ENCODE data around the gene MEIKIN.

DNA sequence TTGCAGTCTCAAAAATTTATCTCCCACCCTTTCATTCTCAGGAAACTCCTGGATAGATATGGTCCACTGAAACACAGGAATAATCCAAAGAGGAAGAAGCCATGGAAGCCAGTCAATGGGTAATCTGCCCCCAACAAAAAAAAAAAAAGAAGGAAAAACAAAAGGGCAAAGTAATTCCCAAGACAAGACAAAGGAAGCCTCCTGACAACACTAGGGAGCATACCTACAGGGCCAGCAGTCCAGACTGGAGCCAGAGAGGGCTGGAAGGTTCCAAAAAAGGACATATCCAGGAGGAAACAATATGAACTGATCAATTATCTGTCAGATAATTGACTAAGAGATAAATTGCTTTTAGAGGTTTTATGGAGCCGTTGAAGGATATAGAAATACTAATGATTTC, 161.6 kb downstream of the MEIKIN start:
- TF ChIP-seq, protein P1, sequence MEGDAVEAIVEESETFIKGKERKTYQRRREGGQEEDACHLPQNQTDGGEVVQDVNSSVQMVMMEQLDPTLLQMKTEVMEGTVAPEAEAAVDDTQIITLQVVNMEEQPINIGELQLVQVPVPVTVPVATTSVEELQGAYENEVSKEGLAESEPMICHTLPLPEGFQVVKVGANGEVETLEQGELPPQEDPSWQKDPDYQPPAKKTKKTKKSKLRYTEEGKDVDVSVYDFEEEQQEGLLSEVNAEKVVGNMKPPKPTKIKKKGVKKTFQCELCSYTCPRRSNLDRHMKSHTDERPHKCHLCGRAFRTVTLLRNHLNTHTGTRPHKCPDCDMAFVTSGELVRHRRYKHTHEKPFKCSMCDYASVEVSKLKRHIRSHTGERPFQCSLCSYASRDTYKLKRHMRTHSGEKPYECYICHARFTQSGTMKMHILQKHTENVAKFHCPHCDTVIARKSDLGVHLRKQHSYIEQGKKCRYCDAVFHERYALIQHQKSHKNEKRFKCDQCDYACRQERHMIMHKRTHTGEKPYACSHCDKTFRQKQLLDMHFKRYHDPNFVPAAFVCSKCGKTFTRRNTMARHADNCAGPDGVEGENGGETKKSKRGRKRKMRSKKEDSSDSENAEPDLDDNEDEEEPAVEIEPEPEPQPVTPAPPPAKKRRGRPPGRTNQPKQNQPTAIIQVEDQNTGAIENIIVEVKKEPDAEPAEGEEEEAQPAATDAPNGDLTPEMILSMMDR (conservative IDR thresholded peaks at IDR 0.05) = no peak
- no peak for TF ChIP-seq ZFX (IDR thresholded peaks at IDR 0.05)
